K562 (cell line): Measurements from ENCODE around the gene PPP1R13L. TPM values are rescaled to one million over a fixed set of nuclear protein-coding genes. Genes with fewer than 3 reads are reported as not detected.

ENCODE experiments used
- EP300 ChIP-seq: IDR thresholded peaks from 2 replicates; pipeline ENCODE4 v1.6.1; 2012; ENCODE audit warnings: low read length, improper control_type of control experiment
- FOXP4 ChIP-seq: sonication (generic); formaldehyde crosslinking; IDR thresholded peaks from 2 replicates; pipeline ENCODE4 v1.8.0; 2022; ENCODE audit warnings: mild to moderate bottlenecking, missing genetic modification reagents, borderline replicate concordance
- HDGF ChIP-seq: fragments of 450-650 bp; IDR thresholded peaks from 2 replicates; pipeline ENCODE4 v1.6.1; 2016
- IFI16 ChIP-seq: fragments of 250-450 bp; sonication (Bioruptor Pico); IDR thresholded peaks from 2 replicates; pipeline ENCODE4 v2.1.2; 2022; ENCODE audit warnings: mild to moderate bottlenecking, inconsistent platforms
- JUN ChIP-seq, 2 experiments: sonication (generic) in 1 of 2; formaldehyde crosslinking in 1 of 2; IDR thresholded peaks; 2 replicates each; pipeline versions ENCODE4 v1.6.1 to v1.8.0; 2012 to 2022; ENCODE audit warnings: borderline replicate concordance in 2 of 2, mild to moderate bottlenecking in 2 of 2, improper control_type of control experiment in 1 of 2, low read depth in 1 of 2, low read length in 1 of 2, missing genetic modification reagents in 1 of 2
- KLF13 ChIP-seq: fragments of 450-650 bp; IDR thresholded peaks from 2 replicates; pipeline ENCODE4 v1.6.1; 2016; ENCODE audit warnings: missing genetic modification characterization, low read depth, mild to moderate bottlenecking, missing compliant biosample characterization, moderate library complexity, borderline replicate concordance
- LEF1 ChIP-seq: fragments of 450-650 bp; IDR thresholded peaks from 2 replicates; pipeline ENCODE4 v1.6.1; 2016; ENCODE audit warnings: mild to moderate bottlenecking
- MAX ChIP-seq: sonication (generic); formaldehyde crosslinking; IDR thresholded peaks from 2 replicates; pipeline ENCODE4 v1.9.0; 2022; ENCODE audit warnings: mild to moderate bottlenecking, missing genetic modification reagents
- MTA2 ChIP-seq: fragments of 450-650 bp; IDR thresholded peaks from 2 replicates; pipeline ENCODE4 v1.6.1; 2016; ENCODE audit warnings: low read depth
- PTRF ChIP-seq: fragments of 450-650 bp; IDR thresholded peaks from 2 replicates; pipeline ENCODE4 v1.6.1; 2016; ENCODE audit warnings: mild to moderate bottlenecking, missing genetic modification characterization, missing compliant biosample characterization
- RBM22 ChIP-seq: fragments of 200-400 bp; formaldehyde crosslinking; IDR thresholded peaks from 2 replicates; pipeline ENCODE4 v1.6.1; 2018; ENCODE audit warnings: low read length, low read depth; ENCODE audit not compliant: poor library complexity, severe bottlenecking
- RCOR1 ChIP-seq, 2 experiments: IDR thresholded peaks; 2 replicates each; pipeline ENCODE4 v1.6.1; 2012; ENCODE audit warnings: low read depth in 2 of 2, low read length in 2 of 2, borderline replicate concordance in 1 of 2, improper control_type of control experiment in 1 of 2
- SFPQ ChIP-seq: fragments of 200-400 bp; formaldehyde crosslinking; IDR thresholded peaks from 2 replicates; pipeline ENCODE4 v1.6.1; 2017; ENCODE audit warnings: mild to moderate bottlenecking, low read depth, low read length, moderate library complexity
- TBL1XR1 ChIP-seq, 2 experiments: IDR thresholded peaks; 2 replicates each; pipeline ENCODE4 v1.6.1; 2012; ENCODE audit warnings: improper control_type of control experiment in 2 of 2, low read length in 2 of 2, mild to moderate bottlenecking in 1 of 2
- TCF15 ChIP-seq: fragments of 250-450 bp; sonication (Bioruptor Pico); IDR thresholded peaks from 2 replicates; pipeline ENCODE4 v1.8.0; 2022; ENCODE audit warnings: moderate library complexity, mild to moderate bottlenecking, inconsistent platforms
- TCFL5 ChIP-seq: fragments of 250-450 bp; sonication (Bioruptor Pico); conservative IDR thresholded peaks from 2 replicates; pipeline ENCODE4 v1.6.1; 2021; ENCODE audit warnings: mild to moderate bottlenecking, moderate library complexity, matching md5 sums
- ZFP1 ChIP-seq: fragments of 450-650 bp; formaldehyde crosslinking; IDR thresholded peaks from 2 replicates; pipeline ENCODE4 v1.4.0; 2020; ENCODE audit warnings: mild to moderate bottlenecking, mixed read lengths
- ZNF143 ChIP-seq: sonication (generic); formaldehyde crosslinking; IDR thresholded peaks from 2 replicates; pipeline ENCODE4 v1.9.0; 2022; ENCODE audit warnings: mild to moderate bottlenecking, missing genetic modification reagents
- ZNF324 ChIP-seq: fragments of 250-450 bp; sonication (Bioruptor Pico); IDR thresholded peaks from 2 replicates; pipeline ENCODE4 v1.4.0; 2020; ENCODE audit warnings: mild to moderate bottlenecking
- ZNF384 ChIP-seq: IDR thresholded peaks from 2 replicates; pipeline ENCODE4 v1.6.1; 2012; ENCODE audit warnings: low read depth, low read length, improper control_type of control experiment
- ZNF589 ChIP-seq: fragments of 200-800 bp; sonication (Bioruptor generic); IDR thresholded peaks from 2 replicates; pipeline ENCODE4 v1.6.1; 2016; ENCODE audit warnings: low read depth, missing genetic modification characterization, missing compliant biosample characterization
- polyA plus RNA-seq, 8 experiments: library from polyadenylated mRNA; depleted of rRNA in 4 of 8; stranded (reverse) in 5 of 8; unstranded in 3 of 8; fragments of >200 nt; fragmentation: Nextera tagmentation in 2 of 8; fragmentation: Illumina TruSeq in 1 of 8; extraction: Ambion mirVana in 2 of 8; extraction: Trizol in 1 of 8; gene quantifications; 2 replicates each; pipeline versions ENCODE4 v1.2.1 to v1.2.3, GENCODE V29; 2011 to 2014; ENCODE audit warnings: inconsistent platforms in 1 of 8, missing spikeins in 1 of 8
- total RNA-seq, 7 experiments: library from RNA; depleted of rRNA in 6 of 7; stranded (reverse); fragments of >200 nt in 6 of 7; fragmentation: Illumina TruSeq in 2 of 7; extraction: Trizol in 2 of 7; gene quantifications; 2 replicates each; pipeline versions ENCODE4 v1.2.1 to v1.2.3, GENCODE V29; 2011 to 2021; ENCODE audit warnings: low replicate concordance in 1 of 7

Gene PPP1R13L
- total and polyA plus RNA-seq, 9 of the 15 experiments (the other 6 are each of a cell fraction or from before 2014, with no cell fraction given), result 0.32 to 6.7 (median 2.0) TPM

- TF ChIP-seq EP300 (no peak; the same call in 1 of the 2 replicates), SFPQ (no peak), HDGF (no peak), ZNF589 (CRISPR knock-in tag) (peak; percentile 53; the same call in 1 of the 2 replicates), JUN (IDR thresholded peaks at IDR 0.05; ENCODE audit: borderline replicate concordance, low read depth, low read length) (no peak), JUN (CRISPR knock-in tag; IDR thresholded peaks at IDR 0.05; ENCODE audit: borderline replicate concordance) (no peak), TBL1XR1 (IDR thresholded peaks at IDR 0.05; ENCODE audit: low read length in 2 of 2) (peak; percentile 10 to 80; a peak in 3 of 4 replicates), ZNF384 (0 out of 2 replicates have a peak, but pooled peaks have one; percentile 3), LEF1 (peak; percentile 28), RCOR1 (IDR thresholded peaks at IDR 0.05; ENCODE audit: borderline replicate concordance in 1 of 2, low read depth in 2 of 2, low read length in 2 of 2) (0 out of 4 replicates have a peak, but pooled peaks of 1 of the 2 experiments have one; percentile 29), RBM22 (no peak), FOXP4 (CRISPR knock-in tag) (no peak), TCFL5 (no peak), IFI16 (CRISPR knock-in tag) (no peak), MAX (peak; percentile 82), KLF13 (tag) (peak; percentile 13; the same call in 1 of the 2 replicates), MTA2 (peak; percentile 70), ZNF143 (CRISPR knock-in tag) (peak; percentile 94), PTRF (no peak), ZFP1 (CRISPR knock-in tag) (no peak), ZNF324 (no peak), TCF15 (CRISPR knock-in tag) (no peak)
These were observed 761 bp upstream of the PPP1R13L start (continued) for GRCh38 chr19:45405435-45406225.
